Smooth muscle cell (in vitro differentiated cells): ENCODE data around the gene IFIT2. TPM values are rescaled to one million over a fixed set of nuclear protein-coding genes. Genes with fewer than 3 reads are reported as not detected.
"Not testable (repeated sequence)": the region's sequence is repeated elsewhere in the genome, so short reads cannot be mapped to it uniquely, and the experiment has no call there.

Experiments
- DNase-seq: peaks from one replicate; lab custom pipeline; 2025; ENCODE audit not compliant: unreplicated experiment; lab: John Stamatoyannopoulos, UW
- H2AFZ ChIP-seq: fragments of 200-600 bp; sonication (generic); 2 replicates; pipeline ENCODE4 v1.6.0; 2016; ENCODE audit warnings: antibody characterized with exemption, low read depth, mild to moderate bottlenecking
- H3F3A ChIP-seq: fragments of 200-600 bp; sonication (generic); 2 replicates; pipeline ENCODE4 v1.6.0; 2017; ENCODE audit warnings: antibody characterized with exemption, low read depth
- H3K27ac ChIP-seq: fragments of 200-600 bp; sonication (generic); 2 replicates; pipeline ENCODE4 v1.5.1; 2016; ENCODE audit warnings: low read depth, mild to moderate bottlenecking
- H3K27me3 ChIP-seq: fragments of 200-600 bp; sonication (generic); 2 replicates; pipeline ENCODE4 v1.6.1; 2016; ENCODE audit warnings: low read depth, mild to moderate bottlenecking
- H3K36me3 ChIP-seq: fragments of 200-600 bp; sonication (generic); 2 replicates; pipeline ENCODE4 v1.5.1; 2016; ENCODE audit warnings: low read depth
- H3K4me1 ChIP-seq: fragments of 200-600 bp; sonication (generic); 2 replicates; pipeline ENCODE4 v1.5.1; 2016; ENCODE audit warnings: low read depth
- H3K4me2 ChIP-seq: fragments of 200-600 bp; sonication (generic); 2 replicates; pipeline ENCODE4 v1.6.0; 2016; ENCODE audit warnings: mild to moderate bottlenecking
- H3K4me3 ChIP-seq: fragments of 200-600 bp; sonication (generic); 2 replicates; pipeline ENCODE4 v1.5.1; 2016; ENCODE audit warnings: mild to moderate bottlenecking
- H3K79me2 ChIP-seq: fragments of 200-600 bp; sonication (generic); 2 replicates; pipeline ENCODE4 v1.6.0; 2016; ENCODE audit warnings: low read depth, mild to moderate bottlenecking
- H3K9ac ChIP-seq: fragments of 200-600 bp; sonication (generic); 2 replicates; pipeline ENCODE4 v1.6.0; 2016; ENCODE audit warnings: low read depth
- H3K9me3 ChIP-seq: fragments of 200-600 bp; sonication (generic); replicated peaks from 2 replicates; pipeline ENCODE4 v1.5.1; 2016; ENCODE audit warnings: low read depth
- H4K20me1 ChIP-seq: fragments of 200-600 bp; sonication (generic); 2 replicates; pipeline ENCODE4 v1.6.0; 2016; ENCODE audit warnings: low read depth
- WGBS: methylation state at CpG from one replicate; pipeline ENCODE4 v1.1.7; 2016; ENCODE audit warnings: low lambda C conversion rate; 5-methylcytosine and 5-hydroxymethylcytosine counted together
- polyA plus RNA-seq: library from polyadenylated mRNA; unstranded; fragments of >200 nt; fragmentation: Nextera tagmentation; extraction: Ambion mirVana; gene quantifications from 2 replicates; pipeline ENCODE4 v1.2.1, GENCODE V29; 2016
- total RNA-seq: library from RNA; depleted of rRNA; stranded (reverse); fragments of >200 nt; gene quantifications from 2 replicates; pipeline ENCODE4 v1.2.3, GENCODE V29; 2014
- TF ChIP-seq, protein P1 (sequence below): fragments of 200-600 bp; sonication (generic); IDR thresholded peaks from 2 replicates; pipeline ENCODE4 v1.5.1; 2017; ENCODE audit warnings: borderline replicate concordance, mild to moderate bottlenecking, antibody characterized with exemption; ENCODE audit not compliant: insufficient read depth, poor library complexity, severe bottlenecking

IFIT2 gene, protein sequence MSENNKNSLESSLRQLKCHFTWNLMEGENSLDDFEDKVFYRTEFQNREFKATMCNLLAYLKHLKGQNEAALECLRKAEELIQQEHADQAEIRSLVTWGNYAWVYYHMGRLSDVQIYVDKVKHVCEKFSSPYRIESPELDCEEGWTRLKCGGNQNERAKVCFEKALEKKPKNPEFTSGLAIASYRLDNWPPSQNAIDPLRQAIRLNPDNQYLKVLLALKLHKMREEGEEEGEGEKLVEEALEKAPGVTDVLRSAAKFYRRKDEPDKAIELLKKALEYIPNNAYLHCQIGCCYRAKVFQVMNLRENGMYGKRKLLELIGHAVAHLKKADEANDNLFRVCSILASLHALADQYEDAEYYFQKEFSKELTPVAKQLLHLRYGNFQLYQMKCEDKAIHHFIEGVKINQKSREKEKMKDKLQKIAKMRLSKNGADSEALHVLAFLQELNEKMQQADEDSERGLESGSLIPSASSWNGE
- total RNA-seq (0.27 and 1.2 TPM in 2 replicates), polyA plus RNA-seq (0.72 and 1.5 TPM in 2 replicates)

DNA sequence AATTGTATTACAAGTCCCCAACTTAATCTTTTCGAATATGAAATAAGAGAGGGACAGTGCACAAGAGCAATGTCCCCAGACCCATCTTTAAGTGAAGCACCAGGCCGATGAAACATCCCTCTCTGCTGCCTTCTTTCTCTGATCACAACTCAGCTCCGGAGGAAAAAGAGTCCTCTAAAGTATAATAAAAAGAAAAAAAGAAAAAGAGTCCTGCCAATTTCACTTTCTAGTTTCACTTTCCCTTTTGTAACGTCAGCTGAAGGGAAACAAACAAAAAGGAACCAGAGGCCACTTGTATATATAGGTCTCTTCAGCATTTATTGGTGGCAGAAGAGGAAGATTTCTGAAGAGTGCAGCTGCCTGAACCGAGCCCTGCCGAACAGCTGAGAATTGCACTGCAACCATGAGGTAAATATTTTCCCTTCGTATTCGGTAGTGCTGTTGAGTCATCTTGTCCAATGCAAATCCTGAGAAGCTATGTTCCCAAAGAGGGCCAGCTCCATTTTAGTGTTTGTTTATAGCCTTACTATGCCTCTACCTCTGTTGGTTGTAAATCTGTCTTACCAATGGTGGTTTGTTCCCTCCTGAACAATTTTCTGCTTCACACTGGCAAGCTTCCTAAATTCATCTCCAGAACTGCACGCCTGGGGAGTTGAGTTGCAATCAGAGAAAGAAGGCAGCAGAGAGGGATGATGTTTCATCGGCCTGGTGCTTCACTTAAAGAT is at the start of gene IFIT2:
Gene IFIT2 (plus strand): TSS at position 326 of the 725 bp plus-strand sequence. CDS start 78 bp downstream, at position 404.
- Histone ChIP-seq H3K4me2 (peak within 1 kb of the TSS; percentile 87), H3K79me2 (no peaks in the 10 kb centered on the region), H3K9ac (peak within 1 kb of the TSS; percentile 72), H3K4me3 (peak within 1 kb of the TSS; percentile 54), H3K4me1 (peaks cover 2% of the 10 kb centered on the region), H3K36me3 (no peaks in the 10 kb centered on the region), H2AFZ (peak within 1 kb of the TSS; percentile 96), H3K27ac (peak within 1 kb of the TSS; percentile 82), H4K20me1 (no peaks in the 10 kb centered on the region), H3K27me3 (no peaks in the 10 kb centered on the region), H3K9me3 (no peaks in the 10 kb centered on the region), H3F3A (no peaks in the 10 kb centered on the region)
- TF ChIP-seq, protein P1, sequence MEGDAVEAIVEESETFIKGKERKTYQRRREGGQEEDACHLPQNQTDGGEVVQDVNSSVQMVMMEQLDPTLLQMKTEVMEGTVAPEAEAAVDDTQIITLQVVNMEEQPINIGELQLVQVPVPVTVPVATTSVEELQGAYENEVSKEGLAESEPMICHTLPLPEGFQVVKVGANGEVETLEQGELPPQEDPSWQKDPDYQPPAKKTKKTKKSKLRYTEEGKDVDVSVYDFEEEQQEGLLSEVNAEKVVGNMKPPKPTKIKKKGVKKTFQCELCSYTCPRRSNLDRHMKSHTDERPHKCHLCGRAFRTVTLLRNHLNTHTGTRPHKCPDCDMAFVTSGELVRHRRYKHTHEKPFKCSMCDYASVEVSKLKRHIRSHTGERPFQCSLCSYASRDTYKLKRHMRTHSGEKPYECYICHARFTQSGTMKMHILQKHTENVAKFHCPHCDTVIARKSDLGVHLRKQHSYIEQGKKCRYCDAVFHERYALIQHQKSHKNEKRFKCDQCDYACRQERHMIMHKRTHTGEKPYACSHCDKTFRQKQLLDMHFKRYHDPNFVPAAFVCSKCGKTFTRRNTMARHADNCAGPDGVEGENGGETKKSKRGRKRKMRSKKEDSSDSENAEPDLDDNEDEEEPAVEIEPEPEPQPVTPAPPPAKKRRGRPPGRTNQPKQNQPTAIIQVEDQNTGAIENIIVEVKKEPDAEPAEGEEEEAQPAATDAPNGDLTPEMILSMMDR: no peak
- no peak for DNase-seq
- WGBS: 42% methylated on average over 10 of the region's 10 CpGs

DNA sequence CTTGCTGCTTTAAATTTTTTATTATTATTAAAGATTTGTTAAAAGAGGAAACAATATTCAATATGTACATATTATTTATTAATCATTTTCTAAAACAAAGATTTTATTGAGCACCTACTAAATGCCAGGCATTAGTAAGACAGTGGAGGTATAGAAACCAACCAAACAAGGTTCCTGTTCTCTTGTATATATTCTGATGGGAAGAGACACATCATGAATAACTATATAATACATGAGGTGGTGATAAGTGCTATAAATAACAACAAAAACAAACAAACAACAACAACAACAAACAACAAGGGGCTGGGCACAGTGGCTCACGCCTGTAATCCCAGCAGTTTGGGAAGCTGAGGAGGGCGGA is 49.6 kb upstream of the IFIT2 start:
- no peak overlapping the region for H3K9ac ChIP-seq
- no peak for DNase-seq
- H3K4me1 ChIP-seq: peaks cover 6% of the 10 kb centered on the region
- no peaks in the 10 kb centered on the region for H3K79me2 ChIP-seq
- H3K27ac ChIP-seq: no peak overlapping the region
- no peaks in the 10 kb centered on the region for H3K9me3 ChIP-seq
- 93% methylated on average over 2 of the region's 2 CpGs for WGBS
- no peak overlapping the region for H2AFZ ChIP-seq
- no peaks in the 10 kb centered on the region for H3F3A ChIP-seq
- H4K20me1 ChIP-seq: no peaks in the 10 kb centered on the region
- H3K27me3 ChIP-seq: no peaks in the 10 kb centered on the region
- H3K4me3 ChIP-seq: peak overlapping the region; percentile 81
- H3K36me3 ChIP-seq: no peaks in the 10 kb centered on the region
- TF ChIP-seq, protein P1: no peak
- H3K4me2 ChIP-seq: peak overlapping the region; percentile 97

DNA sequence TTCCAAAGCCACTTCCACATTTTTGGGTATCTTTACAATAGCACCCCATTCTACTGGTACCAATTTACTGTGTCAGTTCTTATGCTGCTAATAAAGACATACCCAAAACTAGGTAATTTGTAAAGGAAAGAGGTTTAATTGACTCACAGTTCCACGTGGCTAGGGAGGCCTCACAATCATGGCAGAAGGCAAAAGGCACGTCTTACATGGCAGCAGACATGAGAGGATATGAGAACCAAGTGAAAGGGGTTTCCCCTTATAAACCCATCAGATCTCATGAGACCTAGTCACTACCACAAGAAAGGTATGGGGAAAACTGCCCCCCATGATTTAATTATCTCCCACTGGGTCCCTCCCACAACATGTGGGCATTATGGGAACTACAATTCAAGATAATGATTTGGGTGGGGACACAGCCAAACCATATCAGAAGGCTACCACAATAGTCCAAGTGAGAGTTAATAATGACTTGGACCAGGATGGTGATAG is 46.7 kb upstream of the IFIT2 start:
- not testable (repeated sequence) for H3K27ac ChIP-seq, H2AFZ ChIP-seq, H3K4me1 ChIP-seq, H3K79me2 ChIP-seq, H3K27me3 ChIP-seq, DNase-seq, H4K20me1 ChIP-seq, H3F3A ChIP-seq, H3K9ac ChIP-seq, H3K4me3 ChIP-seq, H3K36me3 ChIP-seq, H3K9me3 ChIP-seq, H3K4me2 ChIP-seq
- 86% methylated on average over 2 of the region's 2 CpGs for WGBS

DNA sequence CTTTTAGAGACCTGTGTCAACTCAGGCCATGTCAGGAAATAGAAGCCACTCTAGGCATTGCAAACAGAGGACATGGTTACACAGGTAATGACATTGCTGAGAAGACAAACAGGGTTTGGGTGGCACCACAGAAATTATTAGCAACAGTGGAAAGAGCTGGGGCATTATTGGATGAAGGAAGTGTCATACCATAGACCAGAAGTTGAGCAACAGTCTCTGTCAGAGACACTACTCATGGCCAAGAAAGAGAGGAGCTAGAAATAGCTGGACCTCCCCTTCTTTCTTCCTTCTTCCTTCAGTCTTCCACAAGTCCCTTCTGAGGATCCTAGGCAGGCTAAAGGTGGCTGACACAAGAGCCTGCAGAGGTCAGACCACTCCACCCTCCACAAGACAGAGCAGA is 46.1 kb upstream of the IFIT2 start:
- Histone ChIP-seq H3K36me3 (no peaks in the 10 kb centered on the region), H3K4me2 (no peak overlapping the region), H3F3A (no peaks in the 10 kb centered on the region), H3K27ac (no peak overlapping the region), H4K20me1 (no peaks in the 10 kb centered on the region), H3K27me3 (no peaks in the 10 kb centered on the region), H3K9ac (no peak overlapping the region), H3K79me2 (no peaks in the 10 kb centered on the region), H3K4me1 (peaks cover 9% of the 10 kb centered on the region), H3K4me3 (no peak overlapping the region), H2AFZ (no peak overlapping the region), H3K9me3 (no peaks in the 10 kb centered on the region)
- TF ChIP-seq, protein P1: no peak
- no peak for DNase-seq
